ENCODE measurements around the gene ANXA11.
"Not testable (repeated sequence)": the region's sequence is repeated elsewhere in the genome, so short reads cannot be mapped to it uniquely, and the experiment has no call there.

Gene ANXA11

GRCh38 chr10:80234331-80235235 is 29.2 kb upstream of the ANXA11 start:
- H3K9ac ChIP-seq (ENCODE audit: low read length); H3K4me3 ChIP-seq (ENCODE audit: low read length); H3K36me3 ChIP-seq (ENCODE audit: control insufficient read depth, insufficient read depth, low read length); H3K4me1 ChIP-seq (ENCODE audit: control insufficient read depth, insufficient read depth, low read length); H3K27me3 ChIP-seq (ENCODE audit: control insufficient read depth, insufficient read depth, low read length); H3K9me3 ChIP-seq (ENCODE audit: control insufficient read depth, low read length): not testable (repeated sequence)

DNA sequence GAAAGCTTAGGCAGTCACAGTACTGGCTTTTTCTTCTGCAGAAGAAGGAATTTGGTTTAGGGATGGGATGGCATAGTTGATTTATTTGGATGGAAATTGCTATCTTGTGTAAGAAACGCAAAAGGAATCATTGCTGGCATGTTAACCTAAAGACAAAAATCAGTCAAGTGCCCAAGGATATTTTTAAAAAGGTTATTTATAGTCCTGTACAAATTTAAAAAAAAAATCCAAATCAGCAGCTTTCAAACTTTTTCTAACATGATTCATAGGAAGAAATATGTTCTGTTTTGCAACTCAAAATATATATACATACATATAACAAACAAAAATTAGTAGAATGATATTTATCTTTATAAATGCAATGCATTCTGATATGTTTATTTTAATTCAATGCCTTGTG is 28.5 kb upstream of the ANXA11 start:
- H3K36me3 ChIP-seq (ENCODE audit: control insufficient read depth, insufficient read depth, low read length); H3K4me3 ChIP-seq (ENCODE audit: low read length); H3K9me3 ChIP-seq (ENCODE audit: control insufficient read depth, low read length); H3K4me1 ChIP-seq (ENCODE audit: control insufficient read depth, insufficient read depth, low read length); H3K9ac ChIP-seq (ENCODE audit: low read length); H3K27me3 ChIP-seq (ENCODE audit: control insufficient read depth, insufficient read depth, low read length): not testable (repeated sequence)

GRCh38 chr10:80226723-80227122 is 21.4 kb upstream of the ANXA11 start:
- H3K4me1 ChIP-seq (ENCODE audit: control insufficient read depth, insufficient read depth, low read length); H3K9ac ChIP-seq (ENCODE audit: low read length); H3K4me3 ChIP-seq (ENCODE audit: low read length); H3K27me3 ChIP-seq (ENCODE audit: control insufficient read depth, insufficient read depth, low read length); H3K36me3 ChIP-seq (ENCODE audit: control insufficient read depth, insufficient read depth, low read length); H3K9me3 ChIP-seq (ENCODE audit: control insufficient read depth, low read length): not testable (repeated sequence)

GRCh38 chr10:80223031-80223419 is 17.7 kb upstream of the ANXA11 start:
- H3K36me3 ChIP-seq (ENCODE audit: control insufficient read depth, insufficient read depth, low read length); H3K27me3 ChIP-seq (ENCODE audit: control insufficient read depth, insufficient read depth, low read length); H3K4me3 ChIP-seq (ENCODE audit: low read length); H3K4me1 ChIP-seq (ENCODE audit: control insufficient read depth, insufficient read depth, low read length); H3K9me3 ChIP-seq (ENCODE audit: control insufficient read depth, low read length); H3K9ac ChIP-seq (ENCODE audit: low read length): not testable (repeated sequence)

DNA sequence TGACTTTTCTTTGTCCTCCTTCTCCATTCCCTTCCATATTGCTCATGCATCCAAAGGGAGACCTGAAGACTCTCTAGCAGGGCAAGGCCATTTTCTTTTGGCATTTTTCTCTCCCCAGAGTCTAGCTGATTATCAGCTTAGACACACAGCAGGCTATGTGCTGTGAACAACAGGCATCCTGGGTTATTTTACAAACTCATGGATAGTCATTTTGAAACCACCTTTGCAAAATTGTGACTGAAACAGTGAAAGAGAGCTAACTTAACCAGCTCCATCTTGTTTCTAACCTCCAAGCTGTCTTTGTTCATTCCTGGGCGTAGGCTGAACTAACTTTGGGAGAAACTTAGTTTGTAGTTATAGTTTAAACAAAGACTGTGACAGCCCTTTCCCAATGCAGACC is 13.5 kb upstream of the ANXA11 start:
- H3K4me3 ChIP-seq (ENCODE audit: low read length); H3K4me1 ChIP-seq (ENCODE audit: control insufficient read depth, insufficient read depth, low read length); H3K9ac ChIP-seq (ENCODE audit: low read length); H3K9me3 ChIP-seq (ENCODE audit: control insufficient read depth, low read length); H3K36me3 ChIP-seq (ENCODE audit: control insufficient read depth, insufficient read depth, low read length); H3K27me3 ChIP-seq (ENCODE audit: control insufficient read depth, insufficient read depth, low read length): not testable (repeated sequence)

DNA sequence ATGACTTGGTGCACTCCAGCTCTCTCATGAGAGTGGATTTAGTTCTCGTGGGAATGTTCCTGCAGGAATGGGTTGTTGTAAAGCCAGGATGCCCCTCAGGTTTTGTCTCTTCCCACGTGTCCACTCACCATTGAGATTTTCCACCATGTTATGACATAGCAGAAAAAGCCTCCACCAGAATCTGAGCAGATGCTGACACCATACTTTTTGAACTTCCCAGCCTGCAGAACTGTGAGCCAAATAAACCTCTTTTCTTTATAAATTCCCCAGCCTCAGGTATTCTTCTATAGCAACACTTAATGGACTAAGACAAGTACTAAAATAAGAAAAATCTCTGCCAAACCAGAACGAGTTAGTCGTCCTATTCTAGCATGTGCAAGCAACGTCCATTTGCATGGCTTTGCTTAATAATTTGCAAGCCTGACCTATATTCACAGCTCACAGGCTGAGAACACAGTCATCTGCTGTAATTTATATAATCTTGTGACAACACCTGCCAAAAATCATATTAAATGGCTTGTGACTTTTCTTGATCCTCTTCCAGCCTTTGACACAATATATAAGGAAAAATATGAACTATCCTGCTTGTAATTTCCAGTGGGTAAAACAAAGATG is 9.1 kb upstream of the ANXA11 start:
- not testable (repeated sequence) for H3K9me3 ChIP-seq (ENCODE audit: control insufficient read depth, low read length); H3K27me3 ChIP-seq (ENCODE audit: control insufficient read depth, insufficient read depth, low read length); H3K4me1 ChIP-seq (ENCODE audit: control insufficient read depth, insufficient read depth, low read length); H3K4me3 ChIP-seq (ENCODE audit: low read length); H3K36me3 ChIP-seq (ENCODE audit: control insufficient read depth, insufficient read depth, low read length); H3K9ac ChIP-seq (ENCODE audit: low read length)

DNA sequence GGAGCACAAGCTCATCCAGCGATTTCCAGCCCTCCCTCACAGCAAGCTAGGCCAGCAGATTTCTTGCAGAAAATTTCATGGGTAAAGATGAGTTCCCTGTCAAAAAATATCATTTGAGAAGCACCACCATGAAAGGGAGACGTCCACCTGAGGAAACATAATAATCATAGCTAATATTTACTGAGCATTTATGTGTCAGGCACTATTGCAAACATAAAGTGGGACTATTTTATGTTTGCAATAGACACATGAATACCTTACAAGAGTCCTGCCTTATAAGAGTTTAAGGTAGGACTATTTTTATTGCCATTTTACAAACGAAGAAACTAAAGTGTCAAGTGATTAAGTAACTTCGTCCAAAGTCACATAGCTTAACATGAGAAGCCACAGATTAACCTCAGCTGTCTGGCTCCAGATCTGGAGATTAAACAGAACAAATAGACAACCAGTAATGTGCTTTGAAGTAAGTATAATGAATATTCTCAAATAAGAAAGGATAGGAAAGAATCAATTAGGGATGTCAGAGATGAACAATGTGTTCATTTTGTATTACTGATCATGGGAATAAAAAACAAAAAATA is 7.3 kb upstream of the ANXA11 start:
- not testable (repeated sequence) for H3K4me3 ChIP-seq (ENCODE audit: low read length); H3K36me3 ChIP-seq (ENCODE audit: control insufficient read depth, insufficient read depth, low read length); H3K4me1 ChIP-seq (ENCODE audit: control insufficient read depth, insufficient read depth, low read length); H3K9ac ChIP-seq (ENCODE audit: low read length); H3K27me3 ChIP-seq (ENCODE audit: control insufficient read depth, insufficient read depth, low read length); H3K9me3 ChIP-seq (ENCODE audit: control insufficient read depth, low read length)

- Histone ChIP-seq H3K9ac (ENCODE audit: low read length) (no peak overlapping the region), H3K36me3 (ENCODE audit: control insufficient read depth, insufficient read depth, low read length) (no peaks in the 10 kb centered on the region), H3K4me3 (ENCODE audit: low read length) (no peak overlapping the region), H3K4me1 (ENCODE audit: control insufficient read depth, insufficient read depth, low read length) (peaks cover 15% of the 10 kb centered on the region), H3K27me3 (ENCODE audit: control insufficient read depth, insufficient read depth, low read length) (no peaks in the 10 kb centered on the region), H3K9me3 (ENCODE audit: control insufficient read depth, low read length) (no peaks in the 10 kb centered on the region)
These were observed 6.4 kb upstream of the ANXA11 start for GRCh38 chr10:80211786-80212185.

GRCh38 chr10:80210259-80210658 is 4.9 kb upstream of the ANXA11 start:
- no peak overlapping the region for H3K9ac ChIP-seq (ENCODE audit: low read length)
- H3K27me3 ChIP-seq (ENCODE audit: control insufficient read depth, insufficient read depth, low read length) = no peaks in the 10 kb centered on the region
- H3K4me1 ChIP-seq (ENCODE audit: control insufficient read depth, insufficient read depth, low read length) = peaks cover 28% of the 10 kb centered on the region
- no peaks in the 10 kb centered on the region for H3K36me3 ChIP-seq (ENCODE audit: control insufficient read depth, insufficient read depth, low read length)
- no peaks in the 10 kb centered on the region for H3K9me3 ChIP-seq (ENCODE audit: control insufficient read depth, low read length)
- H3K4me3 ChIP-seq (ENCODE audit: low read length) = no peak overlapping the region

DNA sequence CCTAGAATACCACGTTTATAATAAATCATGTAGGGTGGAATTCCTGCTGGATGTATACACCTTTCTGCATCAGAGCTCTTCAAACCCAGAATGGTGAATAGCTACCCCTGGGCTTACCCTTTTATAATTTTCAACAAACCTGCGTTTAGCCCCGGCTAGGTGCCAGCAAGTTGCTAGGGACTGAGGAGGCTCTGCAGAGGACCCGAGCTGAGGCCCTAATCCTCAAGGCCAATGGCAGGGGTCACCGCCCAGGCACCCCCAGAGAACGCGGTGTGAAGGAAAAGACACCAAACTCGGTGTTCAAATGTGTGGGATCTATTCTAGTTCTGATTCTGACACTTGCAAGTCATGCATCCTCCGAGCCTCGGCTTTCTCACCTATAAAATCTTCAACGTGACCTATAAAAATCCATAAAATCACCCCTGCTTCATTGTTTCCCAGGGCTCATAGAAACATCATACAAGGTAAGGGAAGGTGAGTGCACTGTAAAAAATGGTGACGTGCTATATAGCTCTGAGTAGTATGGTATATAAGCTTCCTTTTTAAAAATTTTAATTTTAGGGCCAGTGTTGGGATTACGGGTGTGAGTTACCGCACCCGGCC is 2.5 kb upstream of the ANXA11 start:
- no peaks in the 10 kb centered on the region for H3K27me3 ChIP-seq (ENCODE audit: control insufficient read depth, insufficient read depth, low read length)
- H3K4me3 ChIP-seq (ENCODE audit: low read length) = peak overlapping the region; percentile 28
- no peaks in the 10 kb centered on the region for H3K36me3 ChIP-seq (ENCODE audit: control insufficient read depth, insufficient read depth, low read length)
- peaks cover 36% of the 10 kb centered on the region for H3K4me1 ChIP-seq (ENCODE audit: control insufficient read depth, insufficient read depth, low read length)
- H3K9ac ChIP-seq (ENCODE audit: low read length) = peak overlapping the region; percentile 76
- no peaks in the 10 kb centered on the region for H3K9me3 ChIP-seq (ENCODE audit: control insufficient read depth, low read length)

DNA sequence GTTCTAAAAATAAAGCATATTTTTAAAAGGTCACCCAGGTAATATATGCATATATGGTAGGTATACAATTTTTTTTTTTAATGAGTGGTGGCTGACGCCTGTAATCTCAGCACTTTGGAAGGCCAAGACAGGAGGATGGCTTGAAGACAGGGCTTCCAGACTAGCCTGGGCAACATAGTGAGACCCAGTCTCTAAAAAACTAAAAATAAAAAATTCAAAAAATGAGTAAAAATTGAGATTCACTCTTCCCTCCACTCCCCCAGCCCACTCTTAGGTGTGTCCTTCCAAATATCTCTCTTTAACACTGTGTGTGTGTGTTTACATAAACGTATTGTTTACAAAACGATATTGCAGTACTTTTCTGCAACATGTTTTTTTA is 929 bp upstream of the ANXA11 start:
- no peaks in the 10 kb centered on the region for H3K36me3 ChIP-seq (ENCODE audit: control insufficient read depth, insufficient read depth, low read length)
- no peaks in the 10 kb centered on the region for H3K9me3 ChIP-seq (ENCODE audit: control insufficient read depth, low read length)
- no peaks in the 10 kb centered on the region for H3K27me3 ChIP-seq (ENCODE audit: control insufficient read depth, insufficient read depth, low read length)
- H3K9ac ChIP-seq (ENCODE audit: low read length) = peak overlapping the region; percentile 98
- H3K4me3 ChIP-seq (ENCODE audit: low read length) = no peak overlapping the region
- H3K4me1 ChIP-seq (ENCODE audit: control insufficient read depth, insufficient read depth, low read length) = peaks cover 52% of the 10 kb centered on the region

All from mucosa of stomach (tissue), 1 donor.